DMS53 treated with DMSO at 0.1 percent for 48 hours (cell line): ENCODE data around the gene ARID1B.
"Not testable (repeated sequence)": the region's sequence is repeated elsewhere in the genome, so short reads cannot be mapped to it uniquely, and the experiment has no call there.

Source experiments
- DNase-seq: peaks from one replicate; lab custom pipeline; 2025; ENCODE audit not compliant: unreplicated experiment; lab: John Stamatoyannopoulos, UW

Gene ARID1B

DNA sequence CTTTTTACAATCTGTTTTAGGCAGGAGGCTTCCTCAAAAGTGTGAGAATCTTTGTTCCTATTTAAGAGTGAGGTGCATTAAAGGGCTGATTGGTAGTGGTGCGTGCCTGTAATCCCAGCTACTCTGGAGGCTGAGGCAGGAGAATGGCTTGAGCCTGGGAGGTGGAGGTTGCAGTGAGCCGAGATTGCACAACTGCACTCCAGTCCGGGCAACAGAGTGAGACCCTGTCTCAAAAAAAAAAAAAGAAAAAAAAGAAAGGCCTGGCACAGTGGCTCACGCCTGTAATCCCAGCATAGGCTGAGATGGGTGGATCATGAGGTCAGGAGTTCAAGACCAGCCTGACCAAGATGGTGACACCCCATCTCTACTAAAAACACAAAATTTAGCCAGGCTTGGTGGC, 205.7 kb downstream of the ARID1B start:
- not testable (repeated sequence) for DNase-seq

DNA sequence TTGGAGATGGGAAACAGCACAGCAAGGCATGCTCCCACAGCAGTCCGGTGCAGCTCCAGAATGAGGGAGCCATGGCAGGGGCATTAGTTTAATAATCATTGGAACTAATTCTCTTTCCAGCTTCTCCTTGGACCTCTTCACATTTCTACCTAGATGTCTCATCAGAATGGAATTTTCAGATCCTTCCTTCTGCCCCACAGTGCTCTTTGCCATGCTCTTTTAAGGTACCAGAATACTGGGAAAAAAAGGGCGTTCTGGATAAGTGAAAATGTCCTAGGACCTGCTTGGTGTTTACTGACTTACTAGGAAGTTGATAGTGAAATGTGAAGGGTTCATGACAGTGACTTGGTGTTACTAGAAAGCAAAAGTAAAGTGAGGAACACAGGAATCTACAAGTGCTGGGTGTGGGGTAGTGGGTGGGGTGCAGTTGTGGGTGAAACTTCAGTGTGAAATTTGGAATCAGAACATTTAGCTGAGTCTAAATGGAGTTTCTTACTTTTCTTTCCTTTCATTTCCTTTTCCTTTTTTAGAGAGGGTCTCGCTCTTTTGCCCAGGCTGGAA, 207.1 kb downstream of the ARID1B start:
- DNase-seq: no peak

DNA sequence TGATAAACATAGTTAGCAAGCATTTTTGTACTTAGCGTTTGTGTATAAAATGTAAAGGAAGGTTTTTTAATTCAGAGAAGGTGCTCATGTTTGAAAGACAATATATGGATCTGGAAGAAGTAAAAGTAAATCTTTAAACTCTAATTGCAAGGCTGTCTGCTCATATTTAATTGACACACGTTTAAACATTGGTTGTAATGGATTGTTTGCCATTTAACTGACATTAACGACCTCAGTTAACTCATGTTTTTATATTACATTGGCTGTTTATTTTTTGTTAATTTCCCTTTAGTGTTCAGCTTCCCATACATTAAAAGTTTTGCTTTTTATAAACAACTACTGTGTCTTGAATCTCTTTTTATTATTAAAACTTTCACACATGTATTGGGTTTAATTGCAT, 208.1 kb downstream of the ARID1B start:
- DNase-seq: no peak

GRCh38 chr6:156988276-156989158, 211.3 kb downstream of the ARID1B start:
- peak; percentile 44 for DNase-seq

GRCh38 chr6:156989159-156989806, 212.1 kb downstream of the ARID1B start:
- DNase-seq: no peak

GRCh38 chr6:156992020-156992804, 215.0 kb downstream of the ARID1B start:
- DNase-seq: peak; percentile 34

DNA sequence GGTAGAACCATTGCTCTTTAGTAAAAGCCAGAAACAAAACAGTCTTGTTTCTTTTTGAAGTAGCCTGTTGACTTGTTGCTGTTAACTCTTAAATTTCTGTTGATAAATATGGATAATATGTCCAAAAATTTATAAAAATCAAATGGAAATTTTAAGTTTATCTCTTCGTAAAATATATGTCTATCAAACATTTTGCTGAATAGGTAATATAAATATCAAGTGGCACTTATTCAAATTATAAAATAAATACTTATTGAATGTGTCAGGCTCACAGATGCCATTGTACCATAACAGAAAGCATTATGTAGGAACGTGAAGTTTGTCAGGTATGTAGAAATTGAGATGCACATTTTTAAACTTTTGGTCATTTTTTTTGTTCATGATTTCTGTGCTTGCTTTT, 216.5 kb downstream of the ARID1B start:
- no peak for DNase-seq

- no peak for DNase-seq
These were observed 217.3 kb downstream of the ARID1B start for GRCh38 chr6:156994215-156995076.

DNA sequence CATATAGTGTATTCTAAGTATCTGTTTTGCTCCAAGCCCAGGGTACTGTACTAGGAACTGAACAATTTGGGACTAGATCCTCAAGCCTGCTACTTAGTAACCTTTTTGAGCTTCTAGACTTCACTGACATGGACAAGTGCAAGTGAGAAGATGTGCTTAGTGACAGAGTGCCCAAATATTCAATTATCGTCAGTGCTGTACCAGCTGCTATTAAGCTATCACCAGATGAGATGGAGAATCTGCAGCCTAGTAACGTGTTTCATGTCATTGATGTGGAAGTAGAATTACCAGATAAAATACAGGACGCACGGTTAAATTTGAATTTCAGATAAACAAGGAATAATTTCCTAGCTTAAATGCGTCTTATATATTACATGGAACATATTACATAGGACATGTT, 218.3 kb downstream of the ARID1B start:
- no peak for DNase-seq

- DNase-seq: no peak
These were observed 219.1 kb downstream of the ARID1B start for GRCh38 chr6:156996265-156996664.

GRCh38 chr6:156998794-156999330, 221.7 kb downstream of the ARID1B start:
- DNase-seq: no peak

DNA sequence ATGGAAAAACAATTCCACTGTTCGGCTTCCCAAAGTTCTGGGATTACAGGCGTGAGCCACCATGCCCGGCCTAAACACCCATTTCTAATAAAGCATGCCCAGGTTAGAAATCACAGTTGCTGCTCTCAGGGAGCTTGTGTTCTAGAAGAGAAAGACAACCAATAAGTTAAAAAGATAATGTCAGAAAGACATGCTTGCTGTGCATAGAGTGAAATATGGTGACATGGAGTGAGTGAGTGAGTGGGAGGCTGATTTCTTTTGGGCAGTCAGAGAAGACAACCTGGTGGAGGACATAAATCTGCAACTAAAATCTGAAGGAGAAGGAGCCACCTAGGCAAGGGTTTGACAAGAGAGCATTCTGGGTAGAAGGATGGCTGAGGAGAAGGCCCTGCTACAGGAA, 222.6 kb downstream of the ARID1B start:
- DNase-seq: no peak

DNA sequence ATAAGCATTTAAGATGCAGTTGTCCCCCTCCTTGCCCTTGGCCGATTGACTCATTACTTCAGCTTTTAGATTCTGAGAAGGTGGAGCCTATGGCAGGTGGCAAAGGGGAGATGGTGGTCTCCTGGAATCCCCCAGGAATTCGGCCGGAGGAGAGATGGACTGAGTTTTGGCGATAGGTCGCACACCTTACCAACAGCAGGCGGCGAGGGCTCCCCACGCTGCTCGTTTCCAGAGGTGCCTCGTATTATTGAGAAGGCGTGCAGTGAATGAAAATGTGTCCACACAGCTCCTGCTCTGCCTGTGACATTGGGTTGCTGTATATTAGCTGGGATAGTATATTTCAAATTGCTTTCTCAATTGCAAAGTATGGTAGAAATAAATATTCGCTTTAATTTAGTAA, 224.5 kb downstream of the ARID1B start:
- DNase-seq: no peak

DNA sequence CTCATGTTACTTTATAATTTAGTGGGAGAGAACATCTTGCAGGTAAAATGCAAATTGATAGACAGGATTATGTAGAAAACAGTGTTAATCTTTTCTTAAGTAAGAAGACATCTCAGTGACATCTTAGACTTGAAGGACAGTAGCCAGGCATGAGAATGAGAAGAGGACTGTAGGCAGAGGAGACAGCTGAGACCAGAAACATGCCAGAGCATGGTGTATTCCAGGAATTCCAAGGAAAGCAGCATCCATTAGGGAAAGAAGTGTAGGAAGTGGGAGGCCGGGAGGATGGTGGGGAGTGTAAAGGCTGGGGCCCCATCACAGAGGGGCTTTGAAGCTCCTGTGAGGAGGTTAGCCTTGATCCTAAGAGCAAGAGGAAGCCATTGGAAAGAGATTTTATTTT, 225.6 kb downstream of the ARID1B start:
- DNase-seq: no peak

DNA sequence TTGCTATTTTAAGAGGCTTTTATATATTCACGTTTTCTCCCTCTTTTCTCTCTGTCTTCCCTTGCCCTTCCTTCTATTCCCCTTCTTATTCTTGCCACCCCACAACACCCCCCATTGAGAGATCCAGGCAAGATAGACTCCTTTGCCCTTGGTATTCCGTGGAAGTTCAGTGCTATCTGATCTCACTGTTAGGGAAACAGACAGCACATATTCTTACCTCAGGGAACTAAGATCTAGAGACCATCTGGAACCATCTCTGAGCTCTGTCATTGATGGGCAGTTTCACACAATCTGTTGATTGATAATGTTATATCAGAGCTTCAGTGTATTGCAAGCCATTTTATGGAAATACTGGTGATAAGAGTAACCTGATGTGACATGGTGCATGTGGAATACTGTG, 228.8 kb downstream of the ARID1B start:
- no peak for DNase-seq

DNA sequence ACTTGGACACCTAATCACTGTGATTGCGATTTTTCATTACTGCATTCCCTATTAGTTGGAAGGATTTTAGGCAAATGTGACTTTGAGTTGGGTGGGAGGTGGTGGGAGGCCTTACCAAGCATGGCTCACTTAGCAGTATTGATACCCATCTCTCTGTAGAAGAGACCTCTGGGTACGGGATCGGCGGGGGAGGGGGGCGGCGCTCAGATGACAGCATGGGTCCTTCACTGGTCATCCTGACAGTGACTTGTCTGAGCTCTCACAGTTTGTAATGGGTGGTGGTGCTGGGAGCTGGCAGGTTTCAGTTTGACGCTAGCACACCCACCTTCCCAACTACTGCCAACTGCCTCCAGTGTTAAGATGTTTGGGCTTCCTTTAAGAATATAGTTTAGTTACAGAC, 231.4 kb downstream of the ARID1B start:
- DNase-seq: no peak

- no peak for DNase-seq
These were observed 235.2 kb downstream of the ARID1B start for GRCh38 chr6:157012355-157012754.

DNA sequence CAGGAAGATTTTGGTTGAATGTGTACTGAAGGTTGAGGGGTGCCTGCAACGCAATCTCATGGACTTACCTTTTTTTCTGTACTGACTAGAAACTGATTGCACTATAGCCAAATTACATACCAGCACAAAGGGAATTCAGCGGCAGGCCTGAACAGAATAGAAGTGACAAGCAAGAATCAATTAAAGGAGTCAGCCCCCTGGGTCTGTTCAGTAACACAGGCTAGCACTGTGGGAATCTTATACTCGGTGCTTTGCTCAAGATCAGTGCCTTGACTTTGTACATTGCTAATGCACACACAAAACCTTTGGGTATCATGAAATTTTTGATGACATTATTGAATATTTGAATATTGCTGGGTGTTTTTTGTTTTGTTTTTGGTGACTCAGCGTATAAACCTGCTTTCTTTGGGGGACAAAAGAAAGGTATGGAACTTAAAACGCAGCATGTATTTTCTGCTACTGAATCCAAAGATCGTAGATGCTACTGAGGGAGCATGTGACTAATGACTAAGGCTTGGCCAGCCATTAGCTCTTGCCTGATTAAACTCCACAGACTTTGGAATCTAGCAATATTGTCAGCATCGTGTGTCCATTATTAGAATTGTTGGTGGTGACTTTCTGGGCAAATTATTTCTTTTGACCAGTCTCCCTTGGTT, 236.6 kb downstream of the ARID1B start:
- DNase-seq: no peak

DNA sequence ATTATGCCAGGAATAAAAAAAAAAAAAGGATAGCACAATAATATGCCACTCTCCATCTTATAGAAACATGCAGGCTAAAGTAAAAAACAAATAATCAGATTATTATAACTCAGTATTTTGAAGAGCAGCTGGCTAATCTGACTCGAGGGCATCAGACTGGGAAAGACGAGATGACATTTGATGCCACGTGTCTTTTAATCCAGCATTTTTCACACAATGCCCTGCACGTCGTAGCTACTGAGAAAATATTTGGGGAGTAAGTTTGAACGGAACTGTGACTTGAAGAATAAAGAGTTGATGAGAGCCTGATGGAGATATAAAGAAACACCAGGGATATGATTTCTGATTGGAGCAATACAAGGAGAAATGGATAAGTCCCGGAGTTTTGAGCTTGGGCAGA, 237.7 kb downstream of the ARID1B start:
- no peak for DNase-seq

DNA sequence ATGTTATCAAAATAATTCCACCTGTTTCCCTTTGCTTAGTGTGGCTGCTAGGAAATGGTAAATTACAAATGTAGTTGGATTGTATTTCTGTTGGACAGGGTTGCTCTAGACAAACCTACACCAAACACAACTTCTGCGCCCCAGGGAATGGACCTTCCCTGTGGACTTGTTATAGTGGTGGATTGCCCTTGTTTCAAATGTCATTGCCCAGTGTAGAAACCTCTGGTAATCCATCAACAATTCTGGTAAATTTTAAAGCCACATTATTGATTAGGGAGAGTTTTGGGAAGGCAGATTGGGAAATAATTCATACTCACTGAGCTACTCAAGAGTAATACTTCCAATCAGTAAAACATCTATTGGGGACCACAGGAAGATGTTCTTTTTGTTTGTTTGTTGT, 239.8 kb downstream of the ARID1B start:
- DNase-seq: no peak
